PC-9 (cell line): Measurements from ENCODE around the gene PURA.

Experiments
- CTCF ChIP-seq: fragments of 200-600 bp; sonication (generic); conservative IDR thresholded peaks from 2 replicates; pipeline ENCODE4 v1.6.1; 2017; ENCODE audit warnings: mixed run types, antibody characterized with exemption, mild to moderate bottlenecking, moderate library complexity
- EZH2 ChIP-seq: fragments of 200-600 bp; sonication (generic); IDR thresholded peaks from 2 replicates; pipeline ENCODE4 v1.8.0; 2017; ENCODE audit warnings: antibody characterized with exemption, low read depth

- no peak for TF ChIP-seq CTCF
- no peak for TF ChIP-seq EZH2
These were observed 48.4 kb downstream of the PURA start for GRCh38 chr5:140162275-140162674.
